Activated CD4-positive, alpha-beta T cell treated with anti-CD3 and anti-CD28 coated beads, Interleukin-2, Interleukin-6, amounts not matched to agents 100 ng/mL and 50 ng/mL, durations not matched to agents 16 hours and 8 hours (primary cell): ENCODE results near the gene SPIRE1.
"Not testable (repeated sequence)": the region's sequence is repeated elsewhere in the genome, so short reads cannot be mapped to it uniquely, and the experiment has no call there.

Experiments used
- DNase-seq: peaks from one replicate; pipeline ENCODE4 v3.0.0-alpha.2; 2020

Gene SPIRE1

GRCh38 chr18:12441475-12442034 is 216.4 kb downstream of the SPIRE1 start:
- no peak for DNase-seq

- DNase-seq = no peak
These were observed 219.7 kb downstream of the SPIRE1 start for GRCh38 chr18:12438257-12438656.

- DNase-seq = no peak
These were observed 222.0 kb downstream of the SPIRE1 start for GRCh38 chr18:12435867-12436266.

GRCh38 chr18:12434541-12434929 is 223.4 kb downstream of the SPIRE1 start:
- DNase-seq = no peak

GRCh38 chr18:12433829-12434540 is 223.9 kb downstream of the SPIRE1 start:
- DNase-seq = no peak

- DNase-seq = no peak
These were observed 225.0 kb downstream of the SPIRE1 start for GRCh38 chr18:12432881-12433280.

- DNase-seq = no peak
These were observed 225.7 kb downstream of the SPIRE1 start for GRCh38 chr18:12432196-12432595.

- no peak for DNase-seq
These were observed 226.3 kb downstream of the SPIRE1 start for GRCh38 chr18:12431561-12431960.

GRCh38 chr18:12430137-12430990 is 227.5 kb downstream of the SPIRE1 start:
- DNase-seq = no peak

- DNase-seq = no peak
These were observed 228.4 kb downstream of the SPIRE1 start for GRCh38 chr18:12429556-12429955.

GRCh38 chr18:12428923-12429322 is 229.0 kb downstream of the SPIRE1 start:
- DNase-seq = no peak

GRCh38 chr18:12426924-12427323 is 231.0 kb downstream of the SPIRE1 start:
- peak; percentile 24 for DNase-seq

- DNase-seq = no peak
These were observed 233.7 kb downstream of the SPIRE1 start for GRCh38 chr18:12424252-12424651.

GRCh38 chr18:12423820-12424219 is 234.1 kb downstream of the SPIRE1 start:
- no peak for DNase-seq

- no peak for DNase-seq
These were observed 234.5 kb downstream of the SPIRE1 start for GRCh38 chr18:12423393-12423792.

GRCh38 chr18:12422936-12423335 is 235.0 kb downstream of the SPIRE1 start:
- DNase-seq = peak; percentile 37

GRCh38 chr18:12421732-12422131 is 236.2 kb downstream of the SPIRE1 start:
- DNase-seq = no peak

GRCh38 chr18:12420821-12421421 is 237.0 kb downstream of the SPIRE1 start:
- DNase-seq = no peak

- no peak for DNase-seq
These were observed 240.2 kb downstream of the SPIRE1 start for GRCh38 chr18:12417687-12418086.

- no peak for DNase-seq
These were observed 241.7 kb downstream of the SPIRE1 start for GRCh38 chr18:12416098-12416729.

GRCh38 chr18:12411456-12411855 is 246.5 kb downstream of the SPIRE1 start:
- DNase-seq = no peak

- DNase-seq = not testable (repeated sequence)
These were observed 247.2 kb downstream of the SPIRE1 start for GRCh38 chr18:12410747-12411146.

- no peak for DNase-seq
These were observed 247.8 kb downstream of the SPIRE1 start for GRCh38 chr18:12410081-12410481.
